ENCODE measurements around the gene BCAS1. TPM values are rescaled to one million over a fixed set of nuclear protein-coding genes. Genes with fewer than 3 reads are reported as not detected.

The BCAS1 gene
- total RNA-seq, 1 experiment from 2014 or later = 4.0 TPM

- ChIA-PET CTCF (no interaction called here), POLR2A (ENCODE audit: unreplicated experiment) (no interaction called here)
- DNase-seq = no peak
- no peak for TF ChIP-seq EZH2 (IDR thresholded peaks at IDR 0.05; ENCODE audit: low read depth)
- no peak for TF ChIP-seq CTCF (conservative IDR thresholded peaks at IDR 0.05)
- Histone ChIP-seq H3K4me3 (no peak overlapping the region), H3K36me3 (ENCODE audit: low read depth) (no peaks in the 10 kb centered on the region), H3F3A (ENCODE audit: insufficient read depth, low read depth) (peaks cover 30% of the 10 kb centered on the region), H4K20me1 (ENCODE audit: insufficient read depth) (no peaks in the 10 kb centered on the region), H3K9me2 (ENCODE audit: insufficient read depth) (no peaks in the 10 kb centered on the region), H3K4me1 (replicated peaks; ENCODE audit: insufficient read depth) (peaks cover 36% of the 10 kb centered on the region), H3K27me3 (ENCODE audit: insufficient read depth, low read depth) (no peaks in the 10 kb centered on the region), H3K27ac (no peak overlapping the region), H3K9me3 (ENCODE audit: insufficient read depth, low read depth) (no peaks in the 10 kb centered on the region), H3K4me2 (no peak overlapping the region), H3K79me2 (ENCODE audit: low read depth) (no peaks in the 10 kb centered on the region), H2AFZ (no peak overlapping the region)
- intact Hi-C loops (cut with micrococcal nuclease; ENCODE audit: unreplicated experiment) = no loop called here
- BruUV-seq (replicated peaks) = no TSS peak
Measured at GRCh38 chr20:53897884-53898555, 172.4 kb downstream of the BCAS1 start.

GRCh38 chr20:53896647-53897046 is 173.7 kb downstream of the BCAS1 start:
- intact Hi-C loops (cut with micrococcal nuclease; ENCODE audit: unreplicated experiment) = no loop called here
- H3K4me3 ChIP-seq = no peak overlapping the region
- no peaks in the 10 kb centered on the region for H3K9me2 ChIP-seq (ENCODE audit: insufficient read depth)
- no TSS peak for BruUV-seq (replicated peaks)
- peaks cover 30% of the 10 kb centered on the region for H3K4me1 ChIP-seq (replicated peaks; ENCODE audit: insufficient read depth)
- TF ChIP-seq EZH2 (IDR thresholded peaks at IDR 0.05; ENCODE audit: low read depth) (no peak), CTCF (conservative IDR thresholded peaks at IDR 0.05) (no peak)
- H3F3A ChIP-seq (ENCODE audit: insufficient read depth, low read depth) = peaks cover 30% of the 10 kb centered on the region
- H3K9me3 ChIP-seq (ENCODE audit: insufficient read depth, low read depth) = no peaks in the 10 kb centered on the region
- POLR2A ChIA-PET (ENCODE audit: unreplicated experiment) = no interaction called here
- no peaks in the 10 kb centered on the region for H4K20me1 ChIP-seq (ENCODE audit: insufficient read depth)
- H3K79me2 ChIP-seq (ENCODE audit: low read depth) = no peaks in the 10 kb centered on the region
- H2AFZ ChIP-seq = no peak overlapping the region
- no peaks in the 10 kb centered on the region for H3K27me3 ChIP-seq (ENCODE audit: insufficient read depth, low read depth)
- H3K4me2 ChIP-seq = no peak overlapping the region
- DNase-seq = no peak
- CTCF ChIA-PET = no interaction called here
- H3K36me3 ChIP-seq (ENCODE audit: low read depth) = no peaks in the 10 kb centered on the region
- H3K27ac ChIP-seq = no peak overlapping the region

- no TSS peak for BruUV-seq (replicated peaks)
- H3K9me3 ChIP-seq (ENCODE audit: insufficient read depth, low read depth) = no peaks in the 10 kb centered on the region; the same call in 1 of the 2 replicates
- no peaks in the 10 kb centered on the region for H3K79me2 ChIP-seq (ENCODE audit: low read depth)
- no peak overlapping the region for H3K27ac ChIP-seq
- POLR2A ChIA-PET (ENCODE audit: unreplicated experiment) = interaction anchor here (0.6 kb wide), 1 partner anchor 21 kb away, joined by 7 read pairs; no protein-coding TSS in a partner anchor
- H2AFZ ChIP-seq = no peak overlapping the region
- intact Hi-C loops (cut with micrococcal nuclease; ENCODE audit: unreplicated experiment) = no loop called here
- no peak for DNase-seq
- no peak overlapping the region for H3K4me3 ChIP-seq
- H3K36me3 ChIP-seq (ENCODE audit: low read depth) = no peaks in the 10 kb centered on the region
- no peak for TF ChIP-seq CTCF (conservative IDR thresholded peaks at IDR 0.05)
- TF ChIP-seq EZH2 (IDR thresholded peaks at IDR 0.05; ENCODE audit: low read depth) = no peak
- H4K20me1 ChIP-seq (ENCODE audit: insufficient read depth) = no peaks in the 10 kb centered on the region
- H3K27me3 ChIP-seq (ENCODE audit: insufficient read depth, low read depth) = no peaks in the 10 kb centered on the region
- peaks cover 28% of the 10 kb centered on the region for H3K4me1 ChIP-seq (replicated peaks; ENCODE audit: insufficient read depth)
- no peaks in the 10 kb centered on the region for H3K9me2 ChIP-seq (ENCODE audit: insufficient read depth)
- CTCF ChIA-PET = no interaction called here
- peaks cover 29% of the 10 kb centered on the region for H3F3A ChIP-seq (ENCODE audit: insufficient read depth, low read depth)
- H3K4me2 ChIP-seq = no peak overlapping the region
Measured at GRCh38 chr20:53896041-53896440, 174.4 kb downstream of the BCAS1 start.
